Measurements from ENCODE around the gene PRSS1.
"Not testable (repeated sequence)": the region's sequence is repeated elsewhere in the genome, so short reads cannot be mapped to it uniquely, and the experiment has no call there.

DNA sequence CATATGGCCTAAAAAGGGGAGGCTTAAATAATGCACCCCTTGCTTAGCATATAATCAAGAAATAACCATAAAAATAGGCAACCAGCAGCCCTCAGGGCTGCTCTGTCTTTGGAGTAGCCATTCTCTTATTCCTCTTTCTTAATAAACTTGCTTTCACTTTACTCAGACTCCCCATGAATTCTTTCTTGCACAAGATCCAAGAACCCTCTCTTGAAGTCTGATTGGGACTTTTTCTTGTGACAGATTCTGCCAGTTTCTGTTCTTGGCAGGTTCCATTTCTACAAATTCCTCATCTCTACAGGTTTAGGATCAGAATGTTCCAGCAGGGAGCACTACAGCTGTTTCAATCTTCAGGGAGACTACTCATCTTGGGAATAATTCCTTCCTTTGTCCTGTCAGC lies 40.5 kb upstream of the PRSS1 start:
- TF ChIP-seq CTCF (IDR thresholded peaks at IDR 0.05; ENCODE audit: insufficient read depth, low read length, poor library complexity, severe bottlenecking); EZH2phosphoT487 (conservative IDR thresholded peaks at IDR 0.05; ENCODE audit: low read length): not testable (repeated sequence)

All from SU-DHL-6 (cell line).